NT2/D1 (cell line): ENCODE results near the gene CKAP5.

ENCODE experiments used
- YY1 ChIP-seq: IDR thresholded peaks from 2 replicates; pipeline ENCODE4 v1.6.1; 2011; ENCODE audit not compliant: insufficient read length, insufficient read depth
- ZNF274 ChIP-seq: IDR thresholded peaks from 2 replicates; pipeline ENCODE4 v1.6.1; 2011; ENCODE audit warnings: mild to moderate bottlenecking, low read depth, low read length

DNA sequence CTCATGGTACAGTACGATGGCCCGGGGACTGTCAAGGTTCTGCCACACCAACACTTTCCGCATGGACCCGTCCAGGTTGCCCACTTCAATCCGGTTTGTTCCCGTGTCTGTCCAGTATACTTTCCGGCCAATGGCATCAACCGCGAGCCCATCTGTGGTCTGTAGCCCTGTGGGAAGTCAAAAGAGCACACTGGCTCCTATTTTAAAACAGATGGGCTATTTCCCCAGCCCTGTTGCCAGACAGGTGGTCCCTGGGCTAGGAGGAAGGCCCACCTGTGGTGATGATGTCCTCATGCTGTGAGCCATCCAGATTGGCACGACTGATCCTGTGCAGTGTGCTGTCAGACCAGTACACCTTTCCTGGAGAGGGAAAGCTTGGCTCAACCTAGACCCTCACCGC lies 30.4 kb upstream of the CKAP5 start:
- TF ChIP-seq ZNF274 (no peak), YY1 (no peak)
